T-helper 1 cell treated with Interleukin-12 subunit alpha and Interleukin-12 subunit beta and Interleukin-4 antibody, amounts not matched to agents 30 ng/mL and 1 ng/mL, for 36 hours (primary cell): ENCODE results near the gene USPL1. TPM values are rescaled to one million over a fixed set of nuclear protein-coding genes. Genes with fewer than 3 reads are reported as not detected.
"Not testable (repeated sequence)": the region's sequence is repeated elsewhere in the genome, so short reads cannot be mapped to it uniquely, and the experiment has no call there.

ENCODE experiments used
- intact Hi-C: fragments of 100-400 bp; cut with micrococcal nuclease; formaldehyde crosslinking; loops from one replicate; pipeline ENCODE4 v1.15.1; 2024
- total RNA-seq: library from RNA; stranded (reverse); gene quantifications from 2 replicates; pipeline ENCODE4 v1.2.3, GENCODE V29; 2022

USPL1 gene
- total RNA-seq, 1 donor from 2014 or later: 21.5 TPM

GRCh38 chr13:30615481-30615865 is 2.2 kb upstream of the USPL1 start:
- intact Hi-C loops: loop anchor here (5.0 kb wide), 3 partner anchors 268 to 1922 kb away; partner anchors contain the start of genes N4BP2L1 and N4BP2L2

DNA sequence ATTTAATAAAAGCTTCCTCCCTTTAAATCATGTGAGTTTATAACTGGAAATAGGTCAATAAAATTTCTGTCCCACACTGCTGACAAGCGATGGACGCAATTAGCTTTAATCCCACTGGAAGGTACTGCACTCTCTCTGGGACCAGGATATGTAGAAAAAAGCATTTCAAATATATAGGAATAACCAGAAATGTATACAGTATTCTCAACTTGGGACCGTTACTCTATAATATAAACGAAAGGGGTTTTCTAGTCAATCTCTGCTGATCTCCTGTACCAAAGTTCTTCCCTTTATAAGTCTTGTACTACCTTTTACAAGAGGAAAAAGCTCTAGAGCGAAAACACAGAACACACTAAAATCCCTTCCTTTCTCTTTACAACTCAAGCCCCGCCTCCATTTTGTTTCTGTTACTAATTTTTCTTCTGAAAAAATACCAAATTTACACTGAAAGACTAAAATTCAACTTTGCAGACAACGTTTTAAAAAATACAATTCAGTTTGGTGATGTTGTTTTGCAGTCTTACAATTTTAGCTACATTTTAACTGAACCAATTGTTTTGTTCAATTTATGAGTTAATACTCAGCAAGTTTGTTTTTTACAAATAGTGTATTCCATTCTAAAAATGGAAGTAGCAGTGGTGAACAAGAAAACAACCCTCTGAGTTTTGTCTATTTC is 1.7 kb upstream of the USPL1 start:
- intact Hi-C loops: loop anchor here (2.0 to 5.0 kb wide), 5 partner anchors 249 to 1921 kb away; partner anchors contain the start of genes N4BP2L1 and N4BP2L2

DNA sequence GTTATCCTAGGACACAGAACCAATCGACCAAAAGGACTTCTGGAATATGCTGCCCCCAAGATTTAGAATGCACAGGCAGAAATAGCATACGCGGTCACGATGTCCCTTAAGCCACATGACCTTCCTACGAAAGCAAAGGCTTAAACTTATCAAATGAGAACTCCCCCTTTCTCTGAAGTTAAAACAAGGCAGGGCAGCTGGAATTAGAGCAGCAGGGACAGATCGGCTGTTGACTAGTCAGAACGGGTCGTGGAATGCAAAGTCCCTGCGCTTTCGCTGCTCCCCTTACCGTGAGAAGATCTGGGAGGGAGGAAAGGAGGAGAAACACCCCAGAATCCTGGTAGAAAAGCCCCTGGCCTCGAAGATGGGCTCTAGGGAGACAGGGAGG is 799 bp upstream of the USPL1 start:
- intact Hi-C loops: loop anchor here (1.0 to 5.0 kb wide), 22 partner anchors 9 to 1920 kb away; partner anchors contain the start of genes HMGB1, N4BP2L1, N4BP2L2 and SLC7A1

GRCh38 chr13:30618186-30618929 is 638 bp downstream of the USPL1 start:
- intact Hi-C loops: loop anchor here (1.0 to 5.0 kb wide), 5 partner anchors 9 to 1919 kb away; partner anchors contain the start of genes KATNAL1, N4BP2L1 and N4BP2L2

DNA sequence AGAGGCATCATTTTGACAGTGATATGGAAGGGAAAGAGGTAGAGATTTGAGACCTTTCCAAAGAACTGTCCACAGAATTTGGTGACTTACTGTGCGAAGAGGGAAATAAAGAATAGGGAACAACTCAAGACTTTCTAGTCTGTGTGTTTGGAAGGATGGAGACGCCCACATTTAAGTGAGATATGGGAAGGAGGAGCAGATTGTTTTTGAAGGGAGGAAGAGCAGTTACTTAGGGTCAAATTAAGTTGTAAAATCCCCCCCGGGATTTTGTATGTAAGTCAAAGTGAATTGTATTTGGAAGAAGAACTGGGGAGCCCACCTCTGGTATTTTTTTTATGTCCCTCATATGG is 1.2 kb downstream of the USPL1 start:
- intact Hi-C loops: loop anchor here (1.0 to 5.0 kb wide), 5 partner anchors 8 to 1918 kb away; partner anchors contain the start of genes KATNAL1, N4BP2L1 and N4BP2L2

- intact Hi-C loops: loop anchor here (5.0 kb wide), 3 partner anchors 272 to 1918 kb away; partner anchors contain the start of genes N4BP2L1 and N4BP2L2
Observed at GRCh38 chr13:30619731-30620130, 2.0 kb downstream of the USPL1 start.

GRCh38 chr13:30620941-30621340 is 3.2 kb downstream of the USPL1 start:
- intact Hi-C loops: no loop called here

DNA sequence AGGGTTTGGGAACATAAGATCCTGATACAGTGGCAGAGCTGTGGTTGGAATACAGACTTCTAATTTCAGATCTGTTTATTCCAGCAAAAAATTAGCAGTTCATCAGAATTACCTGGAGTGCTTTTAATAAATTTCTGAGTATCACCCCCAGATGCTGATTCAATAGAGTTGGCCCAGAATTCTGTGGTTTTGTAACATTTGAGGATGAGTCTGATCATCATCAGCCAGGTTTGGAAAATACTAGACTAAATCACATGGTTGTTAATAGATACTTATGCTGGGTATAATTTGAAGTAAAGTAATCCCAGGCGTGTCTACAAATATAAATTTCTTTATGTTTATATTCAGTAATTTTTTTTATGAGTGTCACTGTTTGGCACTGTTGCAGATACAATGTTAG is 4.8 kb downstream of the USPL1 start:
- intact Hi-C loops: no loop called here

GRCh38 chr13:30623392-30623791 is 5.7 kb downstream of the USPL1 start:
- intact Hi-C loops: no loop called here

GRCh38 chr13:30624630-30625029 is 6.9 kb downstream of the USPL1 start:
- intact Hi-C loops: no loop called here

- intact Hi-C loops: no loop called here
Observed at GRCh38 chr13:30629527-30629926, 11.8 kb downstream of the USPL1 start.

- intact Hi-C loops: no loop called here
Observed at GRCh38 chr13:30633861-30634260, 16.1 kb downstream of the USPL1 start.

GRCh38 chr13:30634838-30635237 is 17.1 kb downstream of the USPL1 start:
- intact Hi-C loops: no loop called here

GRCh38 chr13:30638301-30638700 is 20.6 kb downstream of the USPL1 start:
- intact Hi-C loops: no loop called here

DNA sequence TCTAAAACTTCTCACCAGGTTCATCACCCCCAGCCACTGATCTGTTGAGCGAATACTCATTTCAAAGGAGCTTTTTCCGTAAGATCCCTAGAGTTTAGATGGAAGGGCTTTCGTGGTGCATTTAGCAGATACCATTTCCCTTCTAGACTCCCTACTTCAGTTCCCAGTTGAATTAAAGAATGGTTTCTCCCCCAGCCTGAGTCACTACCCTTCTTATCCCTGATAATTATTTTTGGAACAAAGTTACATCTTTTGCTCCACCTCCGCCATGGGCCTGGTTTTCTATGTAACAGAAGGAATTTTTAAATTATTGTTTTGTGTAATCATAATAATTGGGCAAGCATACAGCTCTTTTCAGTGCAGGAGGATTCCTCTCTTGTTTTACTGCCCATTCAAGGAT is 22.0 kb downstream of the USPL1 start:
- intact Hi-C loops: no loop called here

- intact Hi-C loops: not testable (repeated sequence)
Observed at GRCh38 chr13:30641173-30641572, 23.5 kb downstream of the USPL1 start.

DNA sequence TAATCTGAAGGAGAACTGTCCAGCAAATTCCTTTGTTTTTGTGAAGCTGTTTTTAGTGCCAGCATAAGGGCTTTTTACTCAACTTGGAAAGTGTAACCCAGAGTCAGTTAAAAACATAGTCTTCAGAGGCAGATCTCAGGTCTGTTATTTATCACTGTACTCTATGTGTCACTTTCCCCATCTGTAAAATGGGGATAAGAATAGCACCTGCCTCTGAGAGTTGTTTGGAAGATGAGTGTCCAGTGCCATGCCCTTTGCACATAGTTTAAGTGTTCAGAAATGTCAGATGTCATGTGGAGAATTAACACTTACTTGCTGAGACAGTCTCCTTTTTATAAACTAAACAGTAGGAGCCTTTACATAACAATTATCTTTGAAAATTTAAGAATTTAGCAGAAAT is 27.9 kb downstream of the USPL1 start:
- intact Hi-C loops: no loop called here

GRCh38 chr13:30647420-30647819 is 29.7 kb downstream of the USPL1 start:
- intact Hi-C loops: no loop called here

DNA sequence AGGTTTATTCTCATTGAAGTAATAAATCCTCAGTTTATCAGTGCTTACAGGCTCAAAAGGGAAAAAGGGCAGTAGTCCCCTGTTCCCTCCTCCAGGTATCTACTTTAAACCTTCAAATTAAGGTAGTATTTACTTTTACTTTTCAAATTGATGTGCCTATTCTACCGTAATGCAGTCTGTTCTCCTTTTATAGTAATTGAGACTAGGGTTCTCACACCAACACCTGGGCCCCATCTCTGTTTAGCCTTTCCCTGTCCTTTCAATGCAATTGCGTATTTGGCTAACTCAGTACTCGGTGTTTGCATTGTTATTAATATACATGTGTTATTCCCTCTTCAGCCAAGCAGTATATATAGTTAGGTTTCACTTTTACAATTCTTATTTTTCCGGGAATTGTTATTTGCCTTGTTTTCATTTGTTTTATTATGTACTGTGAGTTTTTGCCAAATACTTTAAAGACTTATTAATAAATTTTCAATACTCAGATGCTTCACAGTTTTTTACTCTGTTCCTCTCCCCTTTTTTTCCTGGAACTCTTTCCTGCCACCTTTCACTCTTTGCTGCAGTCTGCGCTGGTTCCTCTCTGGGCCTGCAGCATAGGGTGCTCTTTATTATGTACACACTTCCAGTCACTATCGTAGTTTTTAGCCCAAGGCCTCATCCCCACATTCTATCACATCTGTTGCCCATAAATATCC is 30.3 kb downstream of the USPL1 start:
- intact Hi-C loops: no loop called here

GRCh38 chr13:30648522-30649012 is 30.8 kb downstream of the USPL1 start:
- intact Hi-C loops: no loop called here

GRCh38 chr13:30651648-30652047 is 33.9 kb downstream of the USPL1 start:
- intact Hi-C loops: not testable (repeated sequence)
